Measurements from ENCODE around the gene CDKN2C.

DNA sequence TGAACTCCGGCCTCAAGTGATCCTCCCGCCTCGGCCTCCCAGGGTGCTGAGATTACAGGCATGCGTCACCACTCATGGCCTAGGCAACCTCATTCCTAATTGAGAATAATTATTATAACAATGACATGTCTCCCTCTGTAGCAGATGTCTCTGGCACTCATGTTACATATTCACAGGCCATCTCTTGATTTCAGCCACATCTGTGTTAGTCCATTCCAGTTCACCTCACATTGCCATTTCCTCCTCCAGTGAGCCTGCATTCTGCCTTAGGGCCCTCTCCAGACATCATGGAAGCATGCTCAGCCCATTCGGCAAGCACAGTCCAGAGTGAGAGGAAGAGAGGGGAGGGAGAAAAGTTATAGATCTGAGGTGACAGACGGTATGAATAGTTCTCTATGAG lies 32.5 kb downstream of the CDKN2C start:
- TF ChIP-seq POLR2A (IDR thresholded peaks at IDR 0.05): no peak
- TF ChIP-seq, protein P1, sequence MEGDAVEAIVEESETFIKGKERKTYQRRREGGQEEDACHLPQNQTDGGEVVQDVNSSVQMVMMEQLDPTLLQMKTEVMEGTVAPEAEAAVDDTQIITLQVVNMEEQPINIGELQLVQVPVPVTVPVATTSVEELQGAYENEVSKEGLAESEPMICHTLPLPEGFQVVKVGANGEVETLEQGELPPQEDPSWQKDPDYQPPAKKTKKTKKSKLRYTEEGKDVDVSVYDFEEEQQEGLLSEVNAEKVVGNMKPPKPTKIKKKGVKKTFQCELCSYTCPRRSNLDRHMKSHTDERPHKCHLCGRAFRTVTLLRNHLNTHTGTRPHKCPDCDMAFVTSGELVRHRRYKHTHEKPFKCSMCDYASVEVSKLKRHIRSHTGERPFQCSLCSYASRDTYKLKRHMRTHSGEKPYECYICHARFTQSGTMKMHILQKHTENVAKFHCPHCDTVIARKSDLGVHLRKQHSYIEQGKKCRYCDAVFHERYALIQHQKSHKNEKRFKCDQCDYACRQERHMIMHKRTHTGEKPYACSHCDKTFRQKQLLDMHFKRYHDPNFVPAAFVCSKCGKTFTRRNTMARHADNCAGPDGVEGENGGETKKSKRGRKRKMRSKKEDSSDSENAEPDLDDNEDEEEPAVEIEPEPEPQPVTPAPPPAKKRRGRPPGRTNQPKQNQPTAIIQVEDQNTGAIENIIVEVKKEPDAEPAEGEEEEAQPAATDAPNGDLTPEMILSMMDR (IDR thresholded peaks at IDR 0.05): no peak
